GM23338 (cell line): ENCODE results near the gene LRCH2. TPM values are rescaled to one million over a fixed set of nuclear protein-coding genes. Genes with fewer than 3 reads are reported as not detected.

Source experiments
- ATAC-seq: fragments of 200-7000 bp; cut with Tn5 transposase; 3 replicates; pipeline ENCODE4 v1.9.1; 2020
- DNase-seq: peaks from one replicate; pipeline ENCODE4 v3.0.0-alpha.2; 2015; ENCODE audit warnings: low spot score
- H2AFZ ChIP-seq: fragments of 200-600 bp; sonication (generic); 2 replicates; pipeline ENCODE4 v1.8.0; 2016; ENCODE audit warnings: antibody characterized with exemption, mild to moderate bottlenecking, moderate library complexity
- H3F3A ChIP-seq: fragments of 200-600 bp; sonication (generic); replicated peaks from 2 replicates; pipeline ENCODE4 v1.8.0; 2017; ENCODE audit warnings: antibody characterized with exemption, mixed run types, low read depth
- H3K27ac ChIP-seq: fragments of 200-600 bp; sonication (generic); 2 replicates; pipeline ENCODE4 v1.6.1; 2016; ENCODE audit warnings: low read depth
- H3K27me3 ChIP-seq: fragments of 200-600 bp; sonication (generic); 2 replicates; pipeline ENCODE4 v1.8.0; 2016; ENCODE audit warnings: mild to moderate bottlenecking, mixed run types, moderate library complexity; ENCODE audit not compliant: insufficient read depth
- H3K36me3 ChIP-seq: fragments of 200-600 bp; sonication (generic); 2 replicates; pipeline ENCODE4 v1.8.0; 2016; ENCODE audit warnings: mild to moderate bottlenecking; ENCODE audit not compliant: insufficient read depth
- H3K4me1 ChIP-seq: fragments of 200-600 bp; sonication (generic); 2 replicates; pipeline ENCODE4 v1.8.0; 2016; ENCODE audit warnings: mild to moderate bottlenecking, moderate library complexity; ENCODE audit not compliant: insufficient read depth
- H3K4me2 ChIP-seq: fragments of 200-600 bp; sonication (generic); 2 replicates; pipeline ENCODE4 v1.7.1; 2017; ENCODE audit warnings: mixed run types
- H3K4me3 ChIP-seq: fragments of 200-600 bp; sonication (generic); 2 replicates; pipeline ENCODE4 v1.6.1; 2016; ENCODE audit warnings: mixed run types
- H3K79me2 ChIP-seq: fragments of 200-600 bp; sonication (generic); replicated peaks from 2 replicates; pipeline ENCODE4 v1.8.0; 2017; ENCODE audit warnings: mild to moderate bottlenecking; ENCODE audit not compliant: insufficient read depth
- H3K9me2 ChIP-seq: fragments of 200-600 bp; sonication (generic); 2 replicates; pipeline ENCODE4 v1.8.0; 2017; ENCODE audit not compliant: insufficient read depth
- H4K20me1 ChIP-seq: fragments of 200-600 bp; sonication (generic); replicated peaks from 2 replicates; pipeline ENCODE4 v1.8.0; 2017; ENCODE audit warnings: mild to moderate bottlenecking; ENCODE audit not compliant: insufficient read depth
- H3K27ac Mint-ChIP-seq: 2 replicates; pipeline ENCODE4 v1.8.0; 2020; ENCODE audit warnings: inconsistent platforms, mild to moderate bottlenecking, moderate library complexity, mixed read lengths
- H3K27me3 Mint-ChIP-seq: 3 replicates; pipeline ENCODE4 v1.8.0; 2022; ENCODE audit warnings: low read depth, mild to moderate bottlenecking, moderate library complexity, mixed read lengths, inconsistent platforms; ENCODE audit not compliant: insufficient read depth, poor library complexity
- H3K36me3 Mint-ChIP-seq: 3 replicates; pipeline ENCODE4 v1.8.0; 2021; ENCODE audit warnings: low read depth, mild to moderate bottlenecking, inconsistent platforms, moderate library complexity, mixed read lengths
- H3K4me1 Mint-ChIP-seq: 3 replicates; pipeline ENCODE4 v1.8.0; 2020; ENCODE audit warnings: mild to moderate bottlenecking, inconsistent platforms, mixed read lengths
- H3K4me3 Mint-ChIP-seq: 3 replicates; pipeline ENCODE4 v1.8.0; 2021; ENCODE audit warnings: moderate library complexity, mild to moderate bottlenecking, inconsistent platforms, mixed read lengths
- H3K9me3 Mint-ChIP-seq: 3 replicates; pipeline ENCODE4 v1.8.0; 2020; ENCODE audit warnings: moderate library complexity, mild to moderate bottlenecking, inconsistent platforms, mixed read lengths
- CREB1 ChIP-seq: fragments of 250-450 bp; sonication (Bioruptor Pico); IDR thresholded peaks from 2 replicates; pipeline ENCODE4 v1.5.0; 2020; ENCODE audit warnings: low read depth, mild to moderate bottlenecking, moderate library complexity
- EZH2 ChIP-seq: fragments of 200-600 bp; sonication (generic); IDR thresholded peaks from one replicate; pipeline ENCODE4 v1.8.0; 2017; ENCODE audit warnings: antibody characterized with exemption, mild to moderate bottlenecking, low read depth; ENCODE audit not compliant: unreplicated experiment
- EZH2phosphoT487 ChIP-seq: fragments of 200-600 bp; sonication (generic); IDR thresholded peaks from one replicate; pipeline ENCODE4 v1.8.1; 2018; ENCODE audit warnings: antibody characterized with exemption; ENCODE audit not compliant: unreplicated experiment
- JUNB ChIP-seq: IDR thresholded peaks from one replicate; pipeline ENCODE4 v1.6.1; 2016; ENCODE audit warnings: antibody characterized with exemption; ENCODE audit not compliant: unreplicated experiment
- NANOG ChIP-seq: IDR thresholded peaks from 2 replicates; pipeline ENCODE4 v1.6.1; 2016; ENCODE audit warnings: antibody characterized with exemption, borderline replicate concordance
- STAT1 ChIP-seq: IDR thresholded peaks from one replicate; pipeline ENCODE4 v1.6.1; 2016; ENCODE audit warnings: antibody characterized with exemption; ENCODE audit not compliant: unreplicated experiment
- ZNF114 ChIP-seq: fragments of 250-450 bp; sonication (Bioruptor Pico); IDR thresholded peaks from 2 replicates; pipeline ENCODE4 v1.5.0; 2020; ENCODE audit warnings: mild to moderate bottlenecking, moderate library complexity
- ZNF331 ChIP-seq: fragments of 250-450 bp; sonication (Bioruptor Pico); IDR thresholded peaks from 2 replicates; pipeline ENCODE4 v1.5.0; 2020; ENCODE audit warnings: low read depth, mild to moderate bottlenecking, moderate library complexity
- polyA plus RNA-seq: library from polyadenylated mRNA; unstranded; fragments of >200 nt; fragmentation: Nextera tagmentation; extraction: Ambion mirVana; gene quantifications from 2 replicates; pipeline ENCODE4 v1.2.1, GENCODE V29; 2016
- total RNA-seq: library from RNA; depleted of rRNA; stranded (reverse); fragments of >200 nt; shearing (Covaris generic); gene quantifications from 2 replicates; pipeline ENCODE4 v1.2.3, GENCODE V29; 2014
- TF ChIP-seq, protein P1 (sequence below): fragments of 250-450 bp; sonication (Bioruptor Pico); IDR thresholded peaks from 2 replicates; pipeline ENCODE4 v1.5.0; 2020; ENCODE audit warnings: mild to moderate bottlenecking, moderate library complexity
- TF ChIP-seq, protein P2 (sequence below): IDR thresholded peaks from 2 replicates; pipeline ENCODE4 v1.6.1; 2016; ENCODE audit warnings: antibody characterized with exemption

The LRCH2 gene
- total and polyA plus RNA-seq, 2 experiments from 2014 or later: 2.5 to 8.6 TPM

DNA sequence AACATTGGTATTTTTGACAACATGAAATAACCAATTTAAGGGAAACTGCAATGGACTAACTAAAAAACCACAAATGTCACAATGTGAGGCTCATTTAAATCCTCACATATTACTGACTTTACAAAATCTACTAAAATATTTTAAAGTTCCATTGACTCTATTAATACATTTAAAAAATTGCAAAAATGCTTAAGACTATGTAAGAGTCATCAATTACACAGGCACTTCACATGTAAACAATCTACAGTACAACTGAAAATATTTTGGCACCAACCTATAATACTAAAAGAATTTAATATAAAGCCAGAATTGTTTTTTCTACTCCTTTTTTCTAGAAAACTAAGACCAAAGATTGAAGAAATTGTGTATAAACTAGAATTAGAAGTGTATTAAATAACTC, 121.5 kb downstream of the LRCH2 start (continued):
- TF ChIP-seq, protein P1, sequence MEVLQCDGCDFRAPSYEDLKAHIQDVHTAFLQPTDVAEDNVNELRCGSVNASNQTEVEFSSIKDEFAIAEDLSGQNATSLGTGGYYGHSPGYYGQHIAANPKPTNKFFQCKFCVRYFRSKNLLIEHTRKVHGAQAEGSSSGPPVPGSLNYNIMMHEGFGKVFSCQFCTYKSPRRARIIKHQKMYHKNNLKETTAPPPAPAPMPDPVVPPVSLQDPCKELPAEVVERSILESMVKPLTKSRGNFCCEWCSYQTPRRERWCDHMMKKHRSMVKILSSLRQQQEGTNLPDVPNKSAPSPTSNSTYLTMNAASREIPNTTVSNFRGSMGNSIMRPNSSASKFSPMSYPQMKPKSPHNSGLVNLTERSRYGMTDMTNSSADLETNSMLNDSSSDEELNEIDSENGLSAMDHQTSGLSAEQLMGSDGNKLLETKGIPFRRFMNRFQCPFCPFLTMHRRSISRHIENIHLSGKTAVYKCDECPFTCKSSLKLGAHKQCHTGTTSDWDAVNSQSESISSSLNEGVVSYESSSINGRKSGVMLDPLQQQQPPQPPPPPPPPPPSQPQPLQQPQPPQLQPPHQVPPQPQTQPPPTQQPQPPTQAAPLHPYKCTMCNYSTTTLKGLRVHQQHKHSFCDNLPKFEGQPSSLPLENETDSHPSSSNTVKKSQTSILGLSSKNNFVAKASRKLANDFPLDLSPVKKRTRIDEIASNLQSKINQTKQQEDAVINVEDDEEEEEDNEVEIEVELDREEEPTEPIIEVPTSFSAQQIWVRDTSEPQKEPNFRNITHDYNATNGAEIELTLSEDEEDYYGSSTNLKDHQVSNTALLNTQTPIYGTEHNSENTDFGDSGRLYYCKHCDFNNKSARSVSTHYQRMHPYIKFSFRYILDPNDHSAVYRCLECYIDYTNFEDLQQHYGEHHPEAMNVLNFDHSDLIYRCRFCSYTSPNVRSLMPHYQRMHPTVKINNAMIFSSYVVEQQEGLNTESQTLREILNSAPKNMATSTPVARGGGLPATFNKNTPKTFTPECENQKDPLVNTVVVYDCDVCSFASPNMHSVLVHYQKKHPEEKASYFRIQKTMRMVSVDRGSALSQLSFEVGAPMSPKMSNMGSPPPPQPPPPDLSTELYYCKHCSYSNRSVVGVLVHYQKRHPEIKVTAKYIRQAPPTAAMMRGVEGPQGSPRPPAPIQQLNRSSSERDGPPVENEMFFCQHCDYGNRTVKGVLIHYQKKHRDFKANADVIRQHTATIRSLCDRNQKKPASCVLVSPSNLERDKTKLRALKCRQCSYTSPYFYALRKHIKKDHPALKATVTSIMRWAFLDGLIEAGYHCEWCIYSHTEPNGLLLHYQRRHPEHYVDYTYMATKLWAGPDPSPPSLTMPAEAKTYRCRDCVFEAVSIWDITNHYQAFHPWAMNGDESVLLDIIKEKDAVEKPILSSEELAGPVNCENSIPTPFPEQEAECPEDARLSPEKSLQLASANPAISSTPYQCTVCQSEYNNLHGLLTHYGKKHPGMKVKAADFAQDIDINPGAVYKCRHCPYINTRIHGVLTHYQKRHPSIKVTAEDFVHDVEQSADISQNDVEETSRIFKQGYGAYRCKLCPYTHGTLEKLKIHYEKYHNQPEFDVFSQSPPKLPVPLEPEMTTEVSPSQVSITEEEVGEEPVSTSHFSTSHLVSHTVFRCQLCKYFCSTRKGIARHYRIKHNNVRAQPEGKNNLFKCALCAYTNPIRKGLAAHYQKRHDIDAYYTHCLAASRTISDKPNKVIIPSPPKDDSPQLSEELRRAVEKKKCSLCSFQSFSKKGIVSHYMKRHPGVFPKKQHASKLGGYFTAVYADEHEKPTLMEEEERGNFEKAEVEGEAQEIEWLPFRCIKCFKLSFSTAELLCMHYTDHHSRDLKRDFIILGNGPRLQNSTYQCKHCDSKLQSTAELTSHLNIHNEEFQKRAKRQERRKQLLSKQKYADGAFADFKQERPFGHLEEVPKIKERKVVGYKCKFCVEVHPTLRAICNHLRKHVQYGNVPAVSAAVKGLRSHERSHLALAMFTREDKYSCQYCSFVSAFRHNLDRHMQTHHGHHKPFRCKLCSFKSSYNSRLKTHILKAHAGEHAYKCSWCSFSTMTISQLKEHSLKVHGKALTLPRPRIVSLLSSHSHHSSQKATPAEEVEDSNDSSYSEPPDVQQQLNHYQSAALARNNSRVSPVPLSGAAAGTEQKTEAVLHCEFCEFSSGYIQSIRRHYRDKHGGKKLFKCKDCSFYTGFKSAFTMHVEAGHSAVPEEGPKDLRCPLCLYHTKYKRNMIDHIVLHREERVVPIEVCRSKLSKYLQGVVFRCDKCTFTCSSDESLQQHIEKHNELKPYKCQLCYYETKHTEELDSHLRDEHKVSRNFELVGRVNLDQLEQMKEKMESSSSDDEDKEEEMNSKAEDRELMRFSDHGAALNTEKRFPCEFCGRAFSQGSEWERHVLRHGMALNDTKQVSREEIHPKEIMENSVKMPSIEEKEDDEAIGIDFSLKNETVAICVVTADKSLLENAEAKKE (CRISPR knock-in tag): no peak
- no peak for TF ChIP-seq JUNB

- peaks cover 3% of the 10 kb centered on the region; the same call in 2 of the 3 replicates for H3K9me3 Mint-ChIP-seq
- H3K4me1 Mint-ChIP-seq: no peaks in the 10 kb centered on the region
- H3K4me3 Mint-ChIP-seq: no peak overlapping the region
- ATAC-seq: no peak
- Histone ChIP-seq H3K4me2 (no peak overlapping the region), H3K79me2 (no peaks in the 10 kb centered on the region), H3K36me3 (no peaks in the 10 kb centered on the region), H3K27ac (no peak overlapping the region), H4K20me1 (no peaks in the 10 kb centered on the region), H3K4me1 (no peaks in the 10 kb centered on the region), H3K27me3 (no peaks in the 10 kb centered on the region), H3F3A (no peaks in the 10 kb centered on the region), H3K9me2 (no peaks in the 10 kb centered on the region), H3K4me3 (no peak overlapping the region), H2AFZ (no peak overlapping the region)
- H3K27ac Mint-ChIP-seq: no peak overlapping the region
- no peak for DNase-seq
- no peak for TF ChIP-seq EZH2
- TF ChIP-seq NANOG: no peak
- no peak for TF ChIP-seq JUNB
- TF ChIP-seq, protein P2, sequence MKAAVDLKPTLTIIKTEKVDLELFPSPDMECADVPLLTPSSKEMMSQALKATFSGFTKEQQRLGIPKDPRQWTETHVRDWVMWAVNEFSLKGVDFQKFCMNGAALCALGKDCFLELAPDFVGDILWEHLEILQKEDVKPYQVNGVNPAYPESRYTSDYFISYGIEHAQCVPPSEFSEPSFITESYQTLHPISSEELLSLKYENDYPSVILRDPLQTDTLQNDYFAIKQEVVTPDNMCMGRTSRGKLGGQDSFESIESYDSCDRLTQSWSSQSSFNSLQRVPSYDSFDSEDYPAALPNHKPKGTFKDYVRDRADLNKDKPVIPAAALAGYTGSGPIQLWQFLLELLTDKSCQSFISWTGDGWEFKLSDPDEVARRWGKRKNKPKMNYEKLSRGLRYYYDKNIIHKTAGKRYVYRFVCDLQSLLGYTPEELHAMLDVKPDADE: no peak
- TF ChIP-seq EZH2phosphoT487: no peak
- no peak for TF ChIP-seq ZNF114 (CRISPR knock-in tag)
- TF ChIP-seq, protein P1 (CRISPR knock-in tag): no peak
- TF ChIP-seq CREB1: no peak
- no peak for TF ChIP-seq STAT1
- TF ChIP-seq ZNF331: no peak
- peaks cover 2% of the 10 kb centered on the region for H3K27me3 Mint-ChIP-seq
- H3K36me3 Mint-ChIP-seq: no peaks in the 10 kb centered on the region
Measured at GRCh38 chrX:115098897-115099296, 135.0 kb downstream of the LRCH2 start.
